Measurements from ENCODE around the gene TASP1.

DNA sequence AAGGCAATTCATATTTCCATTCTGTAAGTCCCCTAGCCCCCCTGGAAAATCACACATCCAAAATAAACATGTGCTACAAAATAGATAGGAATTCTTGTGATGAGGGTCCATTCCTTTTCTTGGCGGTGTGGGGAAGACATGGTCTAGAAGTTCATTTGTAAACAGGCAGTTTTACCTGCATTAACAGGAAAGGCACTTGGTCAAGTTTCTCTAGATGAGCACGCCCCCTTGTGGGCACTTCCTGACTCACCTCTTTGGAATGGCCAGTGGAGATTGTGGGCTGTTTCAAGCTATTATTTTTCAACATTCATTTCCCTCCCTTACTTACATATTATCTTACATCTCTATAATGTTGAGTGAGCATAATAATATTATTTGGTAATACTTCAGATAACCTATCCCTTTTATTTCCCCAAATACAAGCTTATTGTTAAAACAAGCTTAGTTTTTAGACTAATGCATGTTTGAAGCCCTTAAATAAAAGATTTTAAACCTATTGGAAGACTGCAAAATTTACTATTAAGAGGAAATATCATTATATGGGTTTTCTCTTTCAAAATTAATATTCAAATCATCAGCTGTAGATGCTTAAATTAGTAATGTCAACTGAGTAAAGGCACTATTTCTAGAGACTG is 92.1 kb downstream of the TASP1 start:
- TF ChIP-seq POLR2A (IDR thresholded peaks at IDR 0.05) (no peak), EP300 (IDR thresholded peaks at IDR 0.05) (no peak)
- TF ChIP-seq, protein P1, sequence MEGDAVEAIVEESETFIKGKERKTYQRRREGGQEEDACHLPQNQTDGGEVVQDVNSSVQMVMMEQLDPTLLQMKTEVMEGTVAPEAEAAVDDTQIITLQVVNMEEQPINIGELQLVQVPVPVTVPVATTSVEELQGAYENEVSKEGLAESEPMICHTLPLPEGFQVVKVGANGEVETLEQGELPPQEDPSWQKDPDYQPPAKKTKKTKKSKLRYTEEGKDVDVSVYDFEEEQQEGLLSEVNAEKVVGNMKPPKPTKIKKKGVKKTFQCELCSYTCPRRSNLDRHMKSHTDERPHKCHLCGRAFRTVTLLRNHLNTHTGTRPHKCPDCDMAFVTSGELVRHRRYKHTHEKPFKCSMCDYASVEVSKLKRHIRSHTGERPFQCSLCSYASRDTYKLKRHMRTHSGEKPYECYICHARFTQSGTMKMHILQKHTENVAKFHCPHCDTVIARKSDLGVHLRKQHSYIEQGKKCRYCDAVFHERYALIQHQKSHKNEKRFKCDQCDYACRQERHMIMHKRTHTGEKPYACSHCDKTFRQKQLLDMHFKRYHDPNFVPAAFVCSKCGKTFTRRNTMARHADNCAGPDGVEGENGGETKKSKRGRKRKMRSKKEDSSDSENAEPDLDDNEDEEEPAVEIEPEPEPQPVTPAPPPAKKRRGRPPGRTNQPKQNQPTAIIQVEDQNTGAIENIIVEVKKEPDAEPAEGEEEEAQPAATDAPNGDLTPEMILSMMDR (IDR thresholded peaks at IDR 0.05), result peak in 5 of 7 experiments; percentile 37 to 70 (median 65)
